Left lung (tissue), 10 donors: ENCODE results near the gene SH3TC1. TPM values are rescaled to one million over a fixed set of nuclear protein-coding genes. Genes with fewer than 3 reads are reported as not detected.
A peak's percentile ranks its signal among the peaks of the same experiment; 100 is the strongest.

Experiments
- ATAC-seq: fragments of 200-7000 bp; cut with Tn5 transposase; one replicate; pipeline ENCODE4 v1.9.1; 2020; ENCODE audit warnings: moderate library complexity
- DNase-seq, 4 donors: peaks; one replicate each; pipeline ENCODE4 v3.0.0-alpha.2; 2013 to 2020
- H3K27ac ChIP-seq, 2 donors: fragments of 200-600 bp; sonication (generic) in 1 of 2; one replicate each; pipeline versions ENCODE4 v1.5.0 to v1.8.0; 2020 to 2021
- H3K27me3 ChIP-seq, 2 donors: fragments of 200-600 bp; sonication (generic) in 1 of 2; one replicate each; pipeline versions ENCODE4 v1.5.0 to v1.8.0; 2020 to 2021
- H3K36me3 ChIP-seq, 2 donors: fragments of 200-600 bp; sonication (generic) in 1 of 2; one replicate each; pipeline versions ENCODE4 v1.5.0 to v1.8.0; 2020 to 2021
- H3K4me1 ChIP-seq, 2 donors: fragments of 200-600 bp; one replicate each; pipeline ENCODE4 v1.8.0; 2021
- H3K4me3 ChIP-seq, 2 donors: fragments of 200-600 bp; sonication (generic) in 1 of 2; one replicate each; pipeline versions ENCODE4 v1.5.0 to v1.8.0; 2020 to 2021; ENCODE audit warnings: mild to moderate bottlenecking in 1 of 2
- H3K9me3 ChIP-seq, 2 donors: fragments of 200-600 bp; sonication (generic) in 1 of 2; one replicate each; pipeline versions ENCODE4 v1.5.0 to v1.8.0; 2020 to 2021
- CTCF ChIP-seq, 2 donors: fragments of 200-600 bp; sonication (generic) in 1 of 2; IDR thresholded peaks; one replicate each; pipeline versions ENCODE4 v1.5.0 to v1.8.0; 2021; ENCODE audit warnings: antibody characterized with exemption in 2 of 2
- intact Hi-C, 2 donors: fragments of 100-400 bp; cut with DNase I; formaldehyde crosslinking; loops; one replicate each; pipeline versions ENCODE4 v1.11.2 to v1.14.2; 2022
- polyA plus RNA-seq, 6 donors: library from polyadenylated mRNA; unstranded; fragments of 120-200 nt; gene quantifications; one replicate each; pipeline ENCODE4 v1.2.1, GENCODE V29; 2013; ENCODE audit not compliant: insufficient read length in 6 of 6
- total RNA-seq, 2 donors: library from RNA; stranded (reverse); fragmentation: NEBNext Ultra II Directional; extraction: Animal tissue kit (Norgen Biotek cat#: 25700); gene quantifications; one replicate each; pipeline ENCODE4 v1.2.1, GENCODE V29; 2021
- donor health status: DM: no; HTN: yes; CAD: no.
- donor health status: DM: no; HTN: no; CAD: no.

Gene SH3TC1
- total and polyA plus RNA-seq, 8 donors = 22.0 to 46.1 (median 28.3) TPM

- intact Hi-C loops = no loop called here
- peaks cover 0 to 6% of the 10 kb centered on the region in 2 donors for H3K9me3 ChIP-seq
- no peaks in the 10 kb centered on the region for H3K36me3 ChIP-seq
- H3K4me1 ChIP-seq = peaks cover 9 to 16% of the 10 kb centered on the region in 2 donors
- H3K27ac ChIP-seq = no peak overlapping the region
- peaks cover 0 to 11% of the 10 kb centered on the region in 2 donors for H3K27me3 ChIP-seq
- DNase-seq (peak in 1 of 4 donors; percentile 45), ATAC-seq (no peak)
- TF ChIP-seq CTCF (IDR thresholded peaks at IDR 0.05) = no peak
- no peak overlapping the region for H3K4me3 ChIP-seq
Observed at GRCh38 chr4:8163436-8164193, 35.5 kb upstream of the SH3TC1 start.

DNA sequence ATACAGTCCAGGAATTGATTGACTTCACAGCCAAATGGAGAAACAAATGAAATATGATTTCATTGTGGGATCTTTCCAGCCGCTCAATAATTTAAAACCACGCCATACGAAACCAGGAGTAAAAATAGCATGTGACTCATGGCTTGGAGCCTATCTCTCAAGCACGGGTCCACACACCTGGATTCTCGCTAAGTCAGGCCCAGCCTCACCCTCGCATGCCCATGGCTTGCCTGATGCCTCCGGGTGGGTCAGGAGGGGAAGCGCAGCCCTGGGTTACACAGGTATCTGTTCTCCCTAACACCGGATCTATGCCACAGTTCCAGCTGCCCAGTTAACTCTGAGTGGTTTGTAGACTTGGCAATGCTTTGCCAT lies 34.9 kb upstream of the SH3TC1 start:
- H3K27me3 ChIP-seq = peaks cover 0 to 10% of the 10 kb centered on the region in 2 donors
- H3K9me3 ChIP-seq = peaks cover 0 to 12% of the 10 kb centered on the region in 2 donors
- TF ChIP-seq CTCF (IDR thresholded peaks at IDR 0.05) = no peak
- DNase-seq (no peak), ATAC-seq (no peak)
- no peak overlapping the region for H3K4me3 ChIP-seq
- peaks cover 9 to 14% of the 10 kb centered on the region in 2 donors for H3K4me1 ChIP-seq
- H3K36me3 ChIP-seq = no peaks in the 10 kb centered on the region
- intact Hi-C loops = no loop called here
- no peak overlapping the region for H3K27ac ChIP-seq

- Histone ChIP-seq H3K4me3 (no peak overlapping the region), H3K9me3 (peaks cover 0 to 13% of the 10 kb centered on the region in 2 donors), H3K4me1 (peaks cover 6 to 9% of the 10 kb centered on the region in 2 donors), H3K27me3 (peaks cover 0 to 5% of the 10 kb centered on the region in 2 donors), H3K36me3 (no peaks in the 10 kb centered on the region), H3K27ac (no peak overlapping the region)
- ATAC-seq = no peak
- intact Hi-C loops = no loop called here
- no peak for TF ChIP-seq CTCF (IDR thresholded peaks at IDR 0.05)
- DNase-seq = no peak
Observed at GRCh38 chr4:8164687-8165086, 34.4 kb upstream of the SH3TC1 start.

- Histone ChIP-seq H3K27ac (no peak overlapping the region), H3K4me1 (peaks cover 3 to 6% of the 10 kb centered on the region in 2 donors), H3K36me3 (no peaks in the 10 kb centered on the region), H3K27me3 (no peaks in the 10 kb centered on the region), H3K9me3 (peaks cover 0 to 13% of the 10 kb centered on the region in 2 donors), H3K4me3 (no peak overlapping the region)
- TF ChIP-seq CTCF (IDR thresholded peaks at IDR 0.05) = no peak
- intact Hi-C loops = no loop called here
- no peak for DNase-seq
- ATAC-seq = no peak
Observed at GRCh38 chr4:8165374-8165896, 33.7 kb upstream of the SH3TC1 start.

- ATAC-seq = peak; percentile 57
- Histone ChIP-seq H3K4me3 (no peak overlapping the region), H3K27me3 (peaks cover 0 to 3% of the 10 kb centered on the region in 2 donors), H3K36me3 (no peaks in the 10 kb centered on the region), H3K27ac (peak overlapping the region in 1 of 2 donors; percentile 63), H3K9me3 (peaks cover 0 to 13% of the 10 kb centered on the region in 2 donors), H3K4me1 (peaks cover 3 to 6% of the 10 kb centered on the region in 2 donors)
- intact Hi-C loops = no loop called here
- TF ChIP-seq CTCF (IDR thresholded peaks at IDR 0.05) = no peak
- DNase-seq = no peak
Observed at GRCh38 chr4:8167291-8167690, 31.8 kb upstream of the SH3TC1 start.
